Mucosa of rectum (tissue), 2 donors: ENCODE results near the gene CD84.
"Not testable (repeated sequence)": the region's sequence is repeated elsewhere in the genome, so short reads cannot be mapped to it uniquely, and the experiment has no call there.

Source experiments
- H3K27ac ChIP-seq, 2 donors: one replicate each; pipeline ENCODE4 v1.7.0; 2013; ENCODE audit warnings: inconsistent platforms in 2 of 2, low read depth in 2 of 2, low read length in 2 of 2
- H3K27me3 ChIP-seq, 2 donors: one replicate each; pipeline ENCODE4 v1.7.0; 2013; ENCODE audit warnings: low read length in 2 of 2; ENCODE audit not compliant: control insufficient read depth in 2 of 2, insufficient read depth in 2 of 2
- H3K36me3 ChIP-seq, 2 donors: one replicate each; pipeline ENCODE4 v1.7.0; 2013; ENCODE audit warnings: low read length in 2 of 2; ENCODE audit not compliant: control insufficient read depth in 2 of 2, insufficient read depth in 2 of 2
- H3K4me1 ChIP-seq, 2 donors: one replicate each; pipeline ENCODE4 v1.7.0; 2013; ENCODE audit warnings: low read length in 2 of 2, mild to moderate bottlenecking in 1 of 2; ENCODE audit not compliant: control insufficient read depth in 2 of 2, insufficient read depth in 2 of 2
- H3K4me3 ChIP-seq, 2 donors: one replicate each; pipeline ENCODE4 v1.7.0; 2013; ENCODE audit warnings: low read length in 2 of 2
- H3K9ac ChIP-seq, 2 donors: one replicate each; pipeline ENCODE4 v1.7.0; 2013; ENCODE audit warnings: low read length in 2 of 2, low read depth in 1 of 2, mild to moderate bottlenecking in 1 of 2
- H3K9me3 ChIP-seq, 2 donors: one replicate each; pipeline ENCODE4 v1.7.0; 2013; ENCODE audit warnings: low read length in 2 of 2; ENCODE audit not compliant: control insufficient read depth in 2 of 2
- donor health status: healthy.
- donor health status: Normal muscosa, but diverticular disease.

CD84 gene

DNA sequence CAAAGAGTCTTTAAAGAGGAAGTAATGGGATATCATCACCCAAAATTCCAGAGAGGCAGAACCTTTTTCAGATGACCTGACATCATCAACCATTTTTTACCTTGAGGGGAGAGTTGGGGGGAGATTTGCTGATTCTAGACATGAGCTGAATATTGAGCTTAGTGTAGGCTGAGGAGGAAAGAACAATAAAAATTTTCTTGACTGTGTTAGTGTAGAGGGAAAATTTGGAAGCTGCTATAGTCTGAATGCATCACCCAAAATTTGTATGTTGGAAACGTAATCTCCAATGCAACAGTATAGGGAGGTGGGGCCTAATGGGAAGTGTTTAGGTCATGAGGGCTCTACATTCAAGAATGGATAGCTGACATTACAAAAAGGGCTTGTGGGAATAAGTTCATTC is 17.8 kb upstream of the CD84 start:
- H3K36me3 ChIP-seq, result no peaks in the 10 kb centered on the region
- H3K4me1 ChIP-seq, result no peaks in the 10 kb centered on the region
- H3K27ac ChIP-seq, result no peak overlapping the region
- no peak overlapping the region for H3K4me3 ChIP-seq
- H3K9me3 ChIP-seq, result peaks cover 0 to 2% of the 10 kb centered on the region in 2 donors
- no peak overlapping the region for H3K9ac ChIP-seq
- no peaks in the 10 kb centered on the region for H3K27me3 ChIP-seq

DNA sequence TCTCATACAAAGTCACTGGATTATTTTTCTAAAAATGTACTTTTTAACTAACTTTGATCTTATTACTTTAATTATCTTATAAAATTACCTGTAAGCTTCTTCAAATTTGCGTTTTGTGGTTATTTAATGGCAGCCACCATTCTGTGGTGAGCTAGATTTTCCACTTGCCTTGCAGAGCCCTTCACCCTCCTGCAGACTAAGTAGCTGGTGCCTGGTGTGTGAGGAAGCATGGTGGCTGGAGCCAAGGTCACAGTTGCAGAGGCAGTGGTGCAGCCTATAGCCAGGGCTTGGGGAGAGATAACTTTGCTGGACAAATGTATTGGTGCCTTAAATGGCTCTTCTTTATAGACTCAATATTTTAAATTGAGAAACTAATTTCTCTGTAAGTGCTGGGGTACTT is 11.2 kb upstream of the CD84 start:
- no peak overlapping the region for H3K4me3 ChIP-seq
- no peaks in the 10 kb centered on the region for H3K27me3 ChIP-seq
- no peaks in the 10 kb centered on the region for H3K36me3 ChIP-seq
- no peak overlapping the region for H3K27ac ChIP-seq
- H3K4me1 ChIP-seq, result no peaks in the 10 kb centered on the region
- no peak overlapping the region for H3K9ac ChIP-seq
- no peaks in the 10 kb centered on the region for H3K9me3 ChIP-seq

DNA sequence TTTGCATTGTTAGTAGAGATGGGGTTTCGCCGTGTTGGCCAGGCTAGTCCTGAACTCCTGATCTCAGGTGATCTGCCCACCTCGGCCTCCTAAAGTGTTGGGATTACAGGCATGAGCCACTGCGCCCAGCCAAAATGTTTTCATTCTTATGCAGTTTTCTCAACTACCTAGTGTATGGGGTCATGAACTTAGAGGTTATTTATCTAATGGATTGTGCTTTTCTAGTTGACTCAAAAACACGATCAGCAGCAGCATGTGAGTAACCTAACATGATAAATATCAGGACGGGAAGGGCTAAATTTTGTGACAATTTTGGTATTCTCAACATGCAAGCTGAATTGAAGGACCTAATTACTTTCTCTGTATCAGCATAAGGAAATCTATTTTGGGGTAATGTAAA is 9.2 kb upstream of the CD84 start:
- Histone ChIP-seq H3K9ac (no peak overlapping the region), H3K27ac (no peak overlapping the region), H3K9me3 (no peaks in the 10 kb centered on the region), H3K36me3 (no peaks in the 10 kb centered on the region), H3K4me3 (no peak overlapping the region), H3K27me3 (no peaks in the 10 kb centered on the region), H3K4me1 (no peaks in the 10 kb centered on the region)

DNA sequence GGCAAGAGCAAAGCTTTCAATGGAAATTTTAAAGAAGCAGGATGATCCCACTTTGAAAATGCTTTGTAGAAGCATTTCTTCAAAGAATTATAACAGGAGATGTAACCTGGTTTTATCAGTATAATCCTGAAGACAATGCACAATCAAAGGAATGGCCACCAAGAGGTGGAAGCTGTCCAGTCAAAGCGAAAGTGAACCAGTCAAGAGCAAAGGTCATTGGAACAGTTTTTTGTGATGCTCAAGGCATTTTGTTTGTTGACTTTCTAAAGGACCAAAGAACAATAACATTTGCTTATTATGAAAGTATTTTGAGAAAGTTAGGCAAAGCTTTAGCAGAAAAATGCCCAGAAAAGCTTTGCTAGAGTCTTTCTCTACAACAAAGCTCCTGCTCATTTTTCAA is 5.5 kb upstream of the CD84 start:
- no peaks in the 10 kb centered on the region for H3K36me3 ChIP-seq
- no peaks in the 10 kb centered on the region for H3K27me3 ChIP-seq
- no peak overlapping the region for H3K9ac ChIP-seq
- peaks cover 0 to 8% of the 10 kb centered on the region in 2 donors for H3K4me1 ChIP-seq
- no peaks in the 10 kb centered on the region for H3K9me3 ChIP-seq
- H3K27ac ChIP-seq, result no peak overlapping the region
- no peak overlapping the region for H3K4me3 ChIP-seq

DNA sequence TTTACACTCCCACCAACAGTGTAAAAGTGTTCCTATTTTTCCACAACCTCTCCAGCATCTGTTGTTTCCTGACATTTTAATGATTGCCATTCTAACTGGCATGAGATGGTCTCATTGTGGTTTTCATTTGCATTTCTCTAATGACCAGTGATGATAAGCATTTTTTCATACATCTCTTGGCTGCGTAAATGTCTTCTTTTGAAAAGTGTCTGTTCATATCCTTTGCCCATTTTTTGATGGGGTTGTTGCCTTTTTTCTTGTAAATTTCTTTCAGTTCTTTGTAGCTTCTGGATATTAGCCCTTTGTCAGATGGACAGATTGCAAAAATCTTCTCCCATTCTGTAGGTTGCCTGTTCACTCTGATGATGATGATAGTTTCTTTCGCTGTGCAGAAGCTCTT is 3.7 kb upstream of the CD84 start:
- H3K36me3 ChIP-seq, H3K27ac ChIP-seq, H3K9me3 ChIP-seq, H3K27me3 ChIP-seq, H3K9ac ChIP-seq, H3K4me3 ChIP-seq, H3K4me1 ChIP-seq: not testable (repeated sequence)

DNA sequence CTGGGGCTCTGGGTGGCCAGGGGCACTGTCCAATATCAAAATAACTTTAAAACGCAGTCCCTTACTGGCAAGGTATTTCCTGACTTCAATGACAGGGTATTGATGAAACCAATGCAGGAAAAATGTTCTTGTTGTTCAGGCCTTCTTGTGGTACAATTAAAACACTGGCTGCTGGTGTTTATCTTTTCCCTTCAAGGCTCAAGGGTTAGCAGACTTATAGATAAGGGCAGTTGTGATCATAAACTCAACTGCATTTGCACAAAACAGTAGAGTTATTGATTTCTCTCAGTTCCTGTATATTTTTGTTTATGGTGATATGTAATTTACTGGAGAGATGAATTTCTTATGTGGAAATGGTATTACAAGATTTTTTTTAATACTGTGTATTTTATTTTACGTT is 2.7 kb upstream of the CD84 start:
- Histone ChIP-seq H3K36me3 (no peaks in the 10 kb centered on the region), H3K4me3 (no peak overlapping the region), H3K4me1 (peaks cover 0 to 8% of the 10 kb centered on the region in 2 donors), H3K9me3 (no peaks in the 10 kb centered on the region), H3K27me3 (no peaks in the 10 kb centered on the region), H3K27ac (no peak overlapping the region), H3K9ac (no peak overlapping the region)

DNA sequence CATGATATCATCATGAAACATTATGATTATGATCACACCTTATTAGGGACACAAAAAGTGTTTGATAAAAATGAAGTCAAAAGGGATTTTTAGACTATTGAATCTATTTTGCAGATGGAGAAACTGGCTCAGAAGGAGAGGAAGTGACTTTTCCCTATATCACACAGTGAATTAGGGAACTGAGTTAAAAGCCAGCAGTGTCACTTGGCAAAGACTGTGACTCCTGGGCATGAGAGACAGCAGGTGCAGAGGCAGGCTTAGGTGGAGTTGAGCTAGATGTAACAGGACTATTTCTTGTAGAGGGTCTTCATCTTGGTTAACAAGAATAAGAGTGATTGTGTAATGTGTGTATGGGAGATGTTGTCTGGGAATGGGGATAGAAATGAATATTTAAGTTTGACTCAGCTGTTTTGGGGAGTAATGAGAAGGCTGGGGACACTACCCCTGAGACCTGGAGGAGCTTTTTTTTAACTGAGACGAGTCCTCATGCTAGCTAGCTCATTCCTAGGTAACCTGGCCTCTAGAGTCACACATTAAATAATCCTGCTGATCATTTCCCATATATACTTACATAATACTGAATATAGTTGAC is 1.0 kb upstream of the CD84 start:
- Histone ChIP-seq H3K27ac (no peak overlapping the region), H3K4me1 (peaks cover 0 to 8% of the 10 kb centered on the region in 2 donors), H3K27me3 (no peaks in the 10 kb centered on the region), H3K4me3 (no peak overlapping the region), H3K9ac (no peak overlapping the region), H3K9me3 (no peaks in the 10 kb centered on the region), H3K36me3 (no peaks in the 10 kb centered on the region)

DNA sequence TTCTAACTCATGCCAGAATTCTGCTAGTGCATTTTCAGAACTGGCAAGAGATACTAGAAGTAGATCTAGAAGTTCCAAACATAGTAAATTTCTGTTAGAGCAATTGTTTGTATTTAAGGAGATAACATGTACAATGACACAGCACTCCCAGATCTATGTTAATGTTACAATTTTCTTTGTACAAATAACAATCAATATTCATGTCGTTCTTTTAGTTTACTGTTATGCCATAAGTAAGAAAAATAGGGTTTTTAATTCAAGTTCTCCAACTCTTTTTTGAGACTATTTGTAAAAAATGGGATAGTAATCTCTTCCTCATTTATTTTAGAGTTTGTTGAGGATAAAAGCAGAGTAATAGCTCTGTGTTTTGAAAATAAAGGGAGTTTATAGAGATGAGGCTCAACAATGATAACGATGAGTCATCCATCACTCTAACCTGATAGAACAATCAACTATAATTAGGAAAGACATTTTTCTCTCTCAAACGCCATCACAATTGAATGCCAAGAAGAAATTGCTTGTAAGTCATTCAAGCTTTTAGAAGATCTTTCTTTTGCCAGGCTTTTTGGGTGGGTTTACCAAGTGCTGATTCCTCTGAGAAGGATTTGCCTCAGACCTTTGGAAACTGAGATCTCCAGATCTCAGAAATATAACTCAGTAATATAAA is 638 bp downstream of the CD84 start:
- H3K4me1 ChIP-seq, result peaks cover 0 to 8% of the 10 kb centered on the region in 2 donors
- peak overlapping the region; percentile 48 to 63 for H3K9ac ChIP-seq
- peak overlapping the region; percentile 50 to 61 for H3K4me3 ChIP-seq
- H3K9me3 ChIP-seq, result no peaks in the 10 kb centered on the region
- peak overlapping the region; percentile 69 for H3K27ac ChIP-seq
- no peaks in the 10 kb centered on the region for H3K36me3 ChIP-seq
- H3K27me3 ChIP-seq, result no peaks in the 10 kb centered on the region

DNA sequence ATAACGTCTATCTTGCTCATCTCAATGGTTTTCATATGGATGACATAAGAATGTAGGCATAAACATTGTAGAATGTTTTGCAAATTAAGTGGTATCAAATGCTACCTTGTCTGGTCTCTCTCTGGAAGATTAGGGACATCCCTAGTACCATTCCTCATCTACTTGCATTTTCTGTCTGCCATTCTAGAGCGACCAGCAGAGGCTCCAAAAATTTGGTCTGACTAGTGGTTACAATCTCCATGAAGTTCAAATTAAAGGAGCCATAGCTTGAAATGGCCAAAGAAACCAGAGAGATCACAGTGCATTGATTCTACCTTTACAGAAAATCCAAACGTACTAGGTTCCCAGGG is 1.1 kb downstream of the CD84 start:
- peaks cover 0 to 8% of the 10 kb centered on the region in 2 donors for H3K4me1 ChIP-seq
- no peaks in the 10 kb centered on the region for H3K27me3 ChIP-seq
- H3K9me3 ChIP-seq, result no peaks in the 10 kb centered on the region
- peak overlapping the region in 1 of 2 donors; percentile 15 for H3K9ac ChIP-seq
- H3K4me3 ChIP-seq, result peak overlapping the region; percentile 50 to 61
- H3K36me3 ChIP-seq, result no peaks in the 10 kb centered on the region
- H3K27ac ChIP-seq, result peak overlapping the region; percentile 43 to 69

DNA sequence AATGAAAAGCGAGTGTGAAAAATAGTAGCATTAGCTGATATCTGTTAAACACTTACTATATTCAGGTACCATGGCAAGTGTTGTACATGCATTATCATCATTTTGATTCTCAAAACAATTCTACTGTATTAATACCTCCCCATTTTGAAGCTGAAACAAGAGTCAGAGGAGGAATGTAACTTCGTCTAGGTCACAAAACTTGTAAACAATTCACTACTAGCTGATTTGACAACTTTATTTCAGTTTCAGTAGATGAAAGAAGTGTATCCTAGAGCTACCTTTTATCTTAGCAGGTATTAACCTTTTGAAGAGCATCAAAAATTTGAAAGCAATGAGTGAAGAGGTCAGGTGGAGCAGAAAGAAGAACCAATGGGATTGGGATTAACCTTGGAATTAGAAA is 1.6 kb downstream of the CD84 start:
- H3K27ac ChIP-seq, result peak overlapping the region in 1 of 2 donors; percentile 45
- H3K9me3 ChIP-seq, result no peaks in the 10 kb centered on the region
- H3K36me3 ChIP-seq, result no peaks in the 10 kb centered on the region
- peaks cover 0 to 8% of the 10 kb centered on the region in 2 donors for H3K4me1 ChIP-seq
- H3K27me3 ChIP-seq, result no peaks in the 10 kb centered on the region
- no peak overlapping the region for H3K9ac ChIP-seq
- H3K4me3 ChIP-seq, result peak overlapping the region in 1 of 2 donors; percentile 61
